Adipose tissue (tissue), 3 donors: ENCODE measurements around the gene TBC1D25. TPM values are rescaled to one million over a fixed set of nuclear protein-coding genes. Genes with fewer than 3 reads are reported as not detected.
"Not testable (repeated sequence)": the region's sequence is repeated elsewhere in the genome, so short reads cannot be mapped to it uniquely, and the experiment has no call there.

Experiments used
- H3K27ac ChIP-seq: one replicate; pipeline ENCODE4 v1.5.1; 2013; ENCODE audit warnings: low read depth, low read length
- WGBS, 3 donors: extraction: QIAGEN DNeasy Blood & Tissue Kit; methylation state at CpG; one replicate each; pipeline ENCODE4 v1.1.7; 2013; 5-methylcytosine and 5-hydroxymethylcytosine counted together
- polyA plus RNA-seq, 3 donors: library from polyadenylated mRNA; stranded (reverse); fragments of 200-250 nt; gene quantifications; one replicate each; pipeline ENCODE4 v1.2.3, GENCODE V29; 2013
- donor health status: healthy with polysubstance abuse.
- donor health status: Bipolar disorder and iron deficiency.
- donor health status: healthy.

Gene TBC1D25
- polyA plus RNA-seq, 3 donors: 5.5 to 11.7 (median 7.6) TPM

DNA sequence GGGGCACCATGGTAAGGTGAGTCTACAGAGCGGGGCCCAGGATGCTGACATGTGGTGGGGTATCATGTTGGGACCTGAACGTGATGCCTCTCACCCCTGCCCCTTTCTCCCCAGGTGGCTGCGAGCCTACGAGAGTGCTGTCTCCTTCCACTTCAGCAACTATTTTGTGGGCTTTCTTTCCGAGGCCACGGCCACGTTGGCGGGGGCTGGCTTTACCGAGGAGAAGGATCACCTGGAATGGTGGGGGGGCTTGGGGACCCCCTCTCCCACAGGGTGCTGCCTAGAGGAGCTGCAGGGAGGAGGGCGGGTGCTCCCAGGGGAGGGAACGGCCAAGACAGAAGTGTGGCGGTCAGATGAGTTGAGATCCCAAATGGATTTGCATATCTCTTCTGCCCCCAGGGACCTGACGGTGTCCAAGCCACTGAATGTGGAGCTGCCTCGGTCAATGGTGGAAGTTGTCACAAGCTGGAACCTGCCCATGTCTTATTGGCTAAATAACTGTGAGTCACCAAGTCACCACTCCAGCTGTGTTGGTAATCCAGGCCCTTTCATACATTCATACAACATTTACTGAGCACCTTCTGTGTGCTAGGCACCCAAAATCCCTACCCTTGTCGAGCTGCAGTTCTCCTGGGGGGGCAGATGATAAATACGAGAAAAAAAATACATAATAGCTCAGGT, 25.2 kb upstream of the TBC1D25 start:
- H3K27ac ChIP-seq: no peak overlapping the region
- WGBS, 3 donors: 86 to 89% (median 87%) methylated on average over 13 to 16 of the region's 16 CpGs

GRCh38 chrX:48514868-48515460, 24.6 kb upstream of the TBC1D25 start:
- WGBS, 3 donors: 91 to 94% (median 94%) methylated on average over 6 to 9 of the region's 9 CpGs

GRCh38 chrX:48515842-48516241, 23.7 kb upstream of the TBC1D25 start:
- H3K27ac ChIP-seq: no peak overlapping the region
- WGBS, 3 donors: 88 to 100% (median 94%) methylated on average over 2 to 10 of the region's 10 CpGs

More at GRCh38 chrX:48514868-48515460, 24.6 kb upstream of the TBC1D25 start:
- H3K27ac ChIP-seq: no peak overlapping the region

DNA sequence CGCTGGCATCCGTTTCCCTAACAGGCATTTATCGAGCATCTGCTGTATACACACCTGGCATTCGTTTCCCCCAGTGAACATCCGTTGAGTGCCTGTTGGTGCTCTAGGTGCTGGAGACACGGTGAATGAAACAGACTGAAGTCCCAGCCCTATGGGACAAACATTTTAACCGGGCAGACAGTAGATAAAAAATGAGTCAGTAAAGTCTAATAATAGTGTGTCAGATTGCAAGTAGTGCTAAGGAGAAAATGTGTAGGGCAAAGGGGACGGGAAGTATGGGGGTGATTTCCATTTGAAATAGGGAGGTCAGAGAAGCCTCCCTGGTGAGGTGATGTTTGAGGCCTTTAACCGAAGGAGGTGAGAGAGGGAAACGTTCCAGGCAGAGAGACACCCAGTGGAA, 23.2 kb upstream of the TBC1D25 start:
- H3K27ac ChIP-seq: no peak overlapping the region
- 73 to 86% (median 84%) methylated on average over 10 of the region's 10 CpGs for WGBS, 3 donors

- WGBS, 3 donors: 76 to 89% (median 84%) methylated on average over 5 of the region's 5 CpGs
These were observed 22.5 kb upstream of the TBC1D25 start for GRCh38 chrX:48516987-48517386.

GRCh38 chrX:48519481-48519880, 20.0 kb upstream of the TBC1D25 start:
- WGBS, 3 donors: 57 to 93% (median 60%) methylated on average over 4 of the region's 4 CpGs
- not testable (repeated sequence) for H3K27ac ChIP-seq

More at GRCh38 chrX:48516987-48517386, 22.5 kb upstream of the TBC1D25 start:
- H3K27ac ChIP-seq: no peak overlapping the region

DNA sequence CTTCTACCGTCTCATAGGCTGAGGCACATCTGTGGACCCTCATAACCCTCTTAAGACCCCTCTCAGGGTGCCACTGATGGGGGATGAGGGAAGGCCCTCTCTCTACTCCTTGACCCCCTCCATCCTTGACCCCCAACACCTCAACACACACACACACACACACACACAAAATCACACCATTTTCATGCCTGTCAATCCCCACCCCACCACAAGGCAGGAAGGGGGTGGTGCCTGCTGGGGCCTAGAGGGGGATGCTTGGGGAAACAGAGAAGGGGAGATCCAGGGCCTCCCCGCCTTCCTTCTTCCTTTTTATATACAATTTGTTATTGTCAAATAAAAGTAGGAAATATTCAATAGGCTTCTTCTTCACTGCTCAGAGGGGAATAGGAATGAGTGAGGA, 19.1 kb upstream of the TBC1D25 start:
- no peak overlapping the region for H3K27ac ChIP-seq
- 75 to 100% (median 80%) methylated on average over 1 to 2 of the region's 2 CpGs for WGBS, 3 donors

- 7 to 48% (median 39%) methylated on average over 2 of the region's 2 CpGs for WGBS, 3 donors
- H3K27ac ChIP-seq: no peak overlapping the region
These were observed 18.6 kb upstream of the TBC1D25 start for GRCh38 chrX:48520976-48521352.

GRCh38 chrX:48521353-48522243, 17.9 kb upstream of the TBC1D25 start, which contains the start of gene EBP:
Gene EBP (plus strand): TSS chrX:48521808. CDS start chrX:48523772, 1,964 bp downstream.
- no peak within 1 kb of the TSS for H3K27ac ChIP-seq
- 1 to 33% (median 1%) methylated on average over 37 to 66 of the region's 66 CpGs for WGBS, 3 donors

DNA sequence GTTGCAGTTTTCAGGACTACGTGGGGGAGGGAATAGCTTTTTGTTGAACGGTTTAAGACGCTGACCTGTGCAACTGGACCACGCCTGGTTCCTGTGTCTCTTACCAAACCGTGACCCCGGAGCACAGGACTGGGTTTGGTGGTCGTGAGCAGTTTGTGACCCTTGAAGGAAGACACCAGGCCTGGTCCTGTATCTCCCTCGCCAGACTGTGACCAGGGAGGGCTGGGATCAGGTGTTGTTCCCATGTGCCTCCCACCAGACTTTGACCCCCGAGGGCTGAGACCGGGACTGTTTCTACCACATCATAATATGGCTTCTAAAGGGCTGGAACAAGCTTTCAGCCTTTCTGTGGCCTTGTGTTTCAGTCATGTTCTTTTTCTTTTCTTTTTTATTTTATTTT, 17.2 kb upstream of the TBC1D25 start:
- H3K27ac ChIP-seq: no peak overlapping the region
- WGBS, 3 donors: 0 to 39% (median 8%) methylated on average over 10 of the region's 10 CpGs

DNA sequence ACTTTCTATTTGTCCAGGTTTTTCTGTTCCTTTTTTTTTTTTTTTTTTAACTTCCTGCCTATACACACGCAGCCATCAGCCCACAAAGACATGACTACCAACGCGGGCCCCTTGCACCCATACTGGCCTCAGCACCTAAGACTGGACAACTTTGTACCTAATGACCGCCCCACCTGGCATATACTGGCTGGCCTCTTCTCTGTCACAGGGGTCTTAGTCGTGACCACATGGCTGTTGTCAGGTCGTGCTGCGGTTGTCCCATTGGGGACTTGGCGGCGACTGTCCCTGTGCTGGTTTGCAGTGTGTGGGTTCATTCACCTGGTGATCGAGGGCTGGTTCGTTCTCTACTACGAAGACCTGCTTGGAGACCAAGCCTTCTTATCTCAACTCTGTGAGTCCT, 15.8 kb upstream of the TBC1D25 start:
- no peak overlapping the region for H3K27ac ChIP-seq
- WGBS, 3 donors: 84 to 89% (median 85%) methylated on average over 12 of the region's 12 CpGs

- 84 to 92% (median 84%) methylated on average over 7 to 8 of the region's 8 CpGs for WGBS, 3 donors
These were observed 13.7 kb upstream of the TBC1D25 start for GRCh38 chrX:48525853-48526252.

GRCh38 chrX:48530736-48531135, 8.8 kb upstream of the TBC1D25 start:
- WGBS, 3 donors: 86 to 93% (median 90%) methylated on average over 3 of the region's 3 CpGs
- no peak overlapping the region for H3K27ac ChIP-seq

More at GRCh38 chrX:48525853-48526252, 13.7 kb upstream of the TBC1D25 start:
- H3K27ac ChIP-seq: not testable (repeated sequence)

DNA sequence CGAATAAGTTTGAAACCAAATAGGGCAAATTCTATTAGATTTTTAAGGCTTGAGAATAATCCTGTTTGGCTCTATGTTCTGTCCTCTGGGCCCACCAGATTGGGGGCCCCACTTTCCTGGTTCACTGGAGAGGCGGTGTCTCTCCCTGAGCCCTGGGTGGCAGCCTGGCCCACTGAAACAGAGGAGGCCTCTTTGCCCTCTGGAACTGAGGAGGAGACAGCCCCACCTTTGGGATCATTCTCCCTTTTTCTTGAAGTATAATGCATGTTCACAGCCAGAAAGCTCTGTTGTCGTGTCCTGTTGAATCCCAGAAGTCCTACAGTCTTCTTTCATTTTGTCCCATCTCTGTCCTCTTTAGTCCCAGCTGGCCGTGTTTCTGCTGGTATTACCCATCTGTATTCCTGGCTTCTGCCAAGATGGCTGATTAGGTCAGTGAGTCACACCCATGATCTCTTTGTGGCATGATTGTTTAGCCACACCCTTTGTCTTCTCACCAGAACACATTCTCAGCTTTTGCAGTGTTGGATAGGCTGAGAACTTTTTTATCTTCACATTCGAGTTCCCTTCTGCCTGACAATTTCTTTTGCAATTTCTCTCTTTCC, 8.1 kb upstream of the TBC1D25 start:
- no peak overlapping the region for H3K27ac ChIP-seq
- 61 to 68% (median 61%) methylated on average over 4 to 5 of the region's 5 CpGs for WGBS, 3 donors

DNA sequence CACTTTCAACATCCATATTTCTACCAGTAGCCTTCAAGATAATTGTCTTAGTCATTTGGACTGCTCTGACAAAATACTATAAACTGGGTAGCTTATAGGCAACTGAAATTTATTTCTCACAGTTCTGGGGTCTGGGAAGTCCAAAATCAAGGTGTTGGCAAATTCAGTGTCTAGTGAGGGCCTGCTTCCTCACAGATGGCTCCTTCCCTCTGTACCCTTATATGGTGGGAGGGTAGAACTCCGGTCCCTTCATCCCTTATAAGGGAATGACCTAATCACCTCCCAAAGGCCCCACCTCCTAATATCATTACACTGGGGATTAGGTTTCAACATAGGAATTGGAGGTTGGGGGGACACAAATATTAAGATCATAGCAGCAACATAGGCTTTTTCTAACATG, 7.4 kb upstream of the TBC1D25 start:
- WGBS, 3 donors: 61 to 76% (median 67%) methylated on average over 1 of the region's 1 CpG
- no peak overlapping the region for H3K27ac ChIP-seq

GRCh38 chrX:48533165-48533564, 6.3 kb upstream of the TBC1D25 start:
- 85 to 100% (median 100%) methylated on average over 1 to 3 of the region's 3 CpGs for WGBS, 3 donors
- no peak overlapping the region for H3K27ac ChIP-seq

- H3K27ac ChIP-seq: no peak overlapping the region
- 80 to 86% (median 84%) methylated on average over 22 to 23 of the region's 23 CpGs for WGBS, 3 donors
These were observed 721 bp upstream of the TBC1D25 start for GRCh38 chrX:48538641-48539344.

- 2 to 48% (median 3%) methylated on average over 12 of the region's 12 CpGs for WGBS, 3 donors
- no peak overlapping the region for H3K27ac ChIP-seq
These were observed 488 bp downstream of the TBC1D25 start for GRCh38 chrX:48540028-48540375.
